RWPE1 (cell line): ENCODE data around the gene ARHGAP24.
"Not testable (repeated sequence)": the region's sequence is repeated elsewhere in the genome, so short reads cannot be mapped to it uniquely, and the experiment has no call there.

Experiments
- CTCF ChIA-PET: fragments of 350-600 bp; sonication (Branson Sonifier 250); formaldehyde crosslinking; extraction: SDS; loops from one replicate; lab custom pipeline; 2021; lab: Yijun Ruan, JAX
- POLR2A ChIA-PET: fragments of 400-600 bp; formaldehyde crosslinking; extraction: SDS; loops from one replicate; lab custom pipeline; 2020; ENCODE audit warnings: antibody characterized with exemption; ENCODE audit not compliant: low non-redundant PET; lab: Yijun Ruan, JAX
- DNase-seq: peaks from one replicate; pipeline ENCODE4 v3.0.0; 2012; ENCODE audit warnings: low spot score
- H3K27ac ChIP-seq: fragments of 450-650 bp; 2 replicates; pipeline ENCODE4 v1.5.1; 2017
- TF ChIP-seq, protein P1 (sequence below): fragments of 450-650 bp; conservative IDR thresholded peaks from 2 replicates; pipeline ENCODE4 v1.5.1; 2017; ENCODE audit warnings: low read depth, mild to moderate bottlenecking

ARHGAP24 gene

GRCh38 chr4:85808864-85809263 is 333.9 kb downstream of the ARHGAP24 start:
- POLR2A ChIA-PET = no interaction called here
- CTCF ChIA-PET = interaction anchor here (0.7 kb wide), 2 partner anchors 137 to 639 kb away, joined by 3 to 4 read pairs; no protein-coding TSS in a partner anchor
- TF ChIP-seq, protein P1, sequence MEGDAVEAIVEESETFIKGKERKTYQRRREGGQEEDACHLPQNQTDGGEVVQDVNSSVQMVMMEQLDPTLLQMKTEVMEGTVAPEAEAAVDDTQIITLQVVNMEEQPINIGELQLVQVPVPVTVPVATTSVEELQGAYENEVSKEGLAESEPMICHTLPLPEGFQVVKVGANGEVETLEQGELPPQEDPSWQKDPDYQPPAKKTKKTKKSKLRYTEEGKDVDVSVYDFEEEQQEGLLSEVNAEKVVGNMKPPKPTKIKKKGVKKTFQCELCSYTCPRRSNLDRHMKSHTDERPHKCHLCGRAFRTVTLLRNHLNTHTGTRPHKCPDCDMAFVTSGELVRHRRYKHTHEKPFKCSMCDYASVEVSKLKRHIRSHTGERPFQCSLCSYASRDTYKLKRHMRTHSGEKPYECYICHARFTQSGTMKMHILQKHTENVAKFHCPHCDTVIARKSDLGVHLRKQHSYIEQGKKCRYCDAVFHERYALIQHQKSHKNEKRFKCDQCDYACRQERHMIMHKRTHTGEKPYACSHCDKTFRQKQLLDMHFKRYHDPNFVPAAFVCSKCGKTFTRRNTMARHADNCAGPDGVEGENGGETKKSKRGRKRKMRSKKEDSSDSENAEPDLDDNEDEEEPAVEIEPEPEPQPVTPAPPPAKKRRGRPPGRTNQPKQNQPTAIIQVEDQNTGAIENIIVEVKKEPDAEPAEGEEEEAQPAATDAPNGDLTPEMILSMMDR = no peak
- H3K27ac ChIP-seq = no peak overlapping the region
- DNase-seq = no peak

DNA sequence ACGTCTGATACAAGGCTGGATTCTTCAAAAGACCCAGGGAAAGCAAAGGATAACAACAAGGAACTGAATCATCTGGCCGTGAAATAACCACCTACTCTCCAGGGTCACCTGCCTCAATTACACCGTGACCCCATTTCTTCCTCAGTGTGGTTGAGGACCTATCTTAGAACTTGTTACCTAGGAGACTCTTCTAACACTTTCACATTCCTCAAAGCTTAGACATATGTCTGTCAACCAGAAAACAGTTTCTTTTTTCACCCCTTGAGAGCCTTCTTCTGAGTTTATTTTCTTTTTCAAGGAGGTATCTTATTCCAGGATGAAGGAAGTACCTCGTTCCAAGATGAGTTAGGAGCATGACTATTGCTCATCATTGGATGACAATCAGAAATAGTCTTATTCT is 337.8 kb downstream of the ARHGAP24 start:
- H3K27ac ChIP-seq = no peak overlapping the region
- POLR2A ChIA-PET = no interaction called here
- DNase-seq = no peak
- TF ChIP-seq, protein P1 = no peak
- CTCF ChIA-PET = interaction anchor here (0.7 kb wide), 2 partner anchors 16 to 1045 kb away, joined by 3 to 5 read pairs; no protein-coding TSS in a partner anchor

DNA sequence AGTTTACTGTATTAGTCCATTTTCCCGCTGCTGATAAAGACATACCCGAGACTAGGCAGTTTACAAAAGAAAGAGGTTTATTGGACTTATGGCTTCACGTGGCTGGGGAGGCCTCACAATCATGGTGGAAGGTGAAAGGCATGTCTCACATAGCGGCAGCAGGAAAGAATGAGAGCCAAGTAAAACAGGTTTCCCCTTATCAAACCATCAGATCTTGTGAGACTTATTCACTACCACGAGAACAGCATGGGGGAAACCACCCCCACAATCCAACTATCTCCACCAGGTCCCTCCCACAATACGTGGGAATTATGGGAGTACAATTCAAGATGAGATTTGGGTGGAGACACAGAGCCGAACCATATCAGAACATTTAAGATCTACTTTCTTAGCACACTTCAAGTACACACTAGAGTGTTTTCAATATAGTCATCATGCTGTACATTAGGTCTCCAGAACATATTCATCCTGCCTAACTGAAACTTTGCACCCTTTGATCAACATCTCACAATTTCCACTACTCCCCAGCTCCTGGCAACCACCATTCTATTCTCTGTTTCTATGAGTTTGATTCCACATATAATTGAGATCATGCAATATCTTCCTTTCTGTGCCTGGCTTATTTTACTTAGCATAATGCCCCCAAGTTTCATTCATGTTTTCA is 341.0 kb downstream of the ARHGAP24 start:
- TF ChIP-seq, protein P1 = no peak
- no peak for DNase-seq
- POLR2A ChIA-PET = no interaction called here
- CTCF ChIA-PET = no interaction called here
- no peak overlapping the region for H3K27ac ChIP-seq

DNA sequence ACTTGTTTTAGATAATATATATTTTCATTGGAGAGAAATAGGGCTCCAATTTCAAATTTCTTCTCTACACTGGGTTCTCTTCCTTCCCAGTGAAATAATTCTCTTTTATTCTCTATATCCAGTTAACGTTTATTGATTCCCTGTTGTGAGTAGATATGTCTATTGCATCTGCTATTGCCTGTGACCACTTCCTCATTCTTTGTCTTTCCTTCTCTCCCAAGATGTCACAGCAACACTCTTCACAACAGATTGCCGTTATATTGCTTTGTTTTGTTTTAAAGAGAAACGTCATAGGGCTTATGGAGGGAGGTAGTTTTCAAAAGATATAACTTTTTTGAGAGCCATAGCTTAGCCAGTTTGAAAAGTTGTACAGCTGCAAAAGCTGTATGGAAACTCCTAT is 343.8 kb downstream of the ARHGAP24 start:
- no peak overlapping the region for H3K27ac ChIP-seq
- POLR2A ChIA-PET = no interaction called here
- DNase-seq = no peak
- CTCF ChIA-PET = no interaction called here
- TF ChIP-seq, protein P1 = no peak

DNA sequence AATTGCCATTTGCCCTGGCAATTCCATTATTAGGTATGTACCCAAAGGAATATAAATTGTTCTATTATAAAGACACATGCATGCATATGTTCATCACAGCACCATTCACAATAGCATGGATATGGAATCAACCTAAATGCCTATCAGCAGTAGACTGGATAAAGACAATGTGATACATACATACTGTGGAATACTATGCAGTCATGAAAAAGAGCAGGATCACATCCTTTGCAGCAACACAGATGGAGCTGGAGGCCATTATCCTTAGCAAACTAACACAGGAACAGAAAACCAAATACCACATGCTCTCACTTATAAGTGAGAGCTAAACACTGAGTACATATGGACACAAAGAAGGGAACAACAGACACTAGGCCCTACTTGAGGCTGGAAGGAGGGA is 345.2 kb downstream of the ARHGAP24 start:
- H3K27ac ChIP-seq, POLR2A ChIA-PET, DNase-seq: not testable (repeated sequence)
- CTCF ChIA-PET = interaction anchor here (0.6 kb wide), 1 partner anchor 783 kb away, joined by 3 read pairs; no protein-coding TSS in a partner anchor

DNA sequence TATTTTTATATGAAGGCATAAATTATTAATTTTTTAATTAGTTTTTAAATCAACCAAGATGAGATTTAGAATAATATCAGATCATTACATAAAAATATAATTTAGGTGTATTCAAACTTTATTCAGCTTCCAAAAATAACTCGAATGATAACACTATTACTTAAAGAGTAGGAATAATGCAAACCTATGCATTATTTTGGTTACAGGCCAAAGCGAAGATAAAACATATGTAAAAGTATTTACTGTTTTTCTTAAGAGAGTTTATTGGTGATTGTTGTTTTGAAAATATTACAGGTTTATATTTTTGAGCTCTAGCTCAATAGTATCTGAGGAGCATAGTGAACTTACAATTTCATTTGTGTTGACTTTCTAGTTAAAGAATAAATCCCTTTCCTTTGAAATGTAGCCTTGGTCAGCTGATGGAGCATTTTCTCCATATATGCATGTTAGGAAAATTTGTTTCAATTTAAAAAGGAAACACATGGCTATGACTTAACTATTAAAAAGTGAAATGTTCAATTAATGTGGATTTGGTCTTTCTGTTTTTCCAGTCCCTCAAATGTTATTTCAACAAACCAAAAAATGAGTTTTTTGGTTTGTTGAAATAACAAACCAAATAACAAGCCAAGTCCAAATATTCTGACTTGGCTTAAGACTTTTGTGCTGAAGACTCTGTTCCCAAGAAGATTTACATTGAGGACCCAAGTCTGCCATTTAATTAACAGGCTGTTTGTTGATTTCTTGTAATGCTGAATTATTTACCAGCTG is 346.9 kb downstream of the ARHGAP24 start:
- TF ChIP-seq, protein P1 = no peak
- CTCF ChIA-PET = no interaction called here

GRCh38 chr4:85823295-85823694 is 348.3 kb downstream of the ARHGAP24 start:
- TF ChIP-seq, protein P1 = no peak
- POLR2A ChIA-PET = no interaction called here
- CTCF ChIA-PET = no interaction called here
- no peak for DNase-seq
- no peak overlapping the region for H3K27ac ChIP-seq

More for the DNA sequence above, 346.9 kb downstream of the ARHGAP24 start:
- no peak for DNase-seq
- no peak overlapping the region for H3K27ac ChIP-seq
- POLR2A ChIA-PET = no interaction called here
